Esophagus squamous epithelium (tissue), 4 donors: ENCODE measurements around the gene TMEM44.

Experiments
- POLR2A ChIP-seq, 4 donors: fragments of 450-650 bp; IDR thresholded peaks; one replicate each; pipeline ENCODE4 v1.6.1; 2017; ENCODE audit warnings: antibody characterized with exemption in 4 of 4, mild to moderate bottlenecking in 4 of 4, moderate library complexity in 3 of 4
- TF ChIP-seq, protein P1 (sequence below), 6 experiments: fragments of 450-650 bp in 4 of 6; fragments of 200-600 bp in 2 of 6; sonication (generic) in 2 of 6; IDR thresholded peaks; one replicate each; pipeline ENCODE4 v1.5.1; 2016 to 2019; ENCODE audit warnings: antibody characterized with exemption in 6 of 6, mild to moderate bottlenecking in 4 of 6, moderate library complexity in 4 of 6

DNA sequence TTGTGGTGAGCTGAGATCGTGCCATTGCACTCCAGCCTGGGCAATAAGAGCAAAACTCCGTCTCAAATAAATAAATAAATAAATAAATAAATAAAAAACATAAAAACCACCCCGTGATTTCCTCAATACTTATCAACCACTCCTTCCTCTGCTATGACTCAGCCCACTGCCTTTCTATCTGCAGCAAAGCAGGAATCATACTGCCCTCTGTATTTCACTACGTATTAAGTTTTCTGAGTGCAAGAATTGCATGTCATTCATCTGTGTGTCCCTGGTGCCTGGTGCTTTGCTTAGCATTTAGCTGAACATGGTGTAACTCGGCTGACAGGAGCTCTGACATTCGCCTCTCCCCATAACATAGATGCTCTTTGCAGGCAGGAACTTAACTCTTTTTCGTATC is 31.6 kb upstream of the TMEM44 start:
- TF ChIP-seq, protein P1, sequence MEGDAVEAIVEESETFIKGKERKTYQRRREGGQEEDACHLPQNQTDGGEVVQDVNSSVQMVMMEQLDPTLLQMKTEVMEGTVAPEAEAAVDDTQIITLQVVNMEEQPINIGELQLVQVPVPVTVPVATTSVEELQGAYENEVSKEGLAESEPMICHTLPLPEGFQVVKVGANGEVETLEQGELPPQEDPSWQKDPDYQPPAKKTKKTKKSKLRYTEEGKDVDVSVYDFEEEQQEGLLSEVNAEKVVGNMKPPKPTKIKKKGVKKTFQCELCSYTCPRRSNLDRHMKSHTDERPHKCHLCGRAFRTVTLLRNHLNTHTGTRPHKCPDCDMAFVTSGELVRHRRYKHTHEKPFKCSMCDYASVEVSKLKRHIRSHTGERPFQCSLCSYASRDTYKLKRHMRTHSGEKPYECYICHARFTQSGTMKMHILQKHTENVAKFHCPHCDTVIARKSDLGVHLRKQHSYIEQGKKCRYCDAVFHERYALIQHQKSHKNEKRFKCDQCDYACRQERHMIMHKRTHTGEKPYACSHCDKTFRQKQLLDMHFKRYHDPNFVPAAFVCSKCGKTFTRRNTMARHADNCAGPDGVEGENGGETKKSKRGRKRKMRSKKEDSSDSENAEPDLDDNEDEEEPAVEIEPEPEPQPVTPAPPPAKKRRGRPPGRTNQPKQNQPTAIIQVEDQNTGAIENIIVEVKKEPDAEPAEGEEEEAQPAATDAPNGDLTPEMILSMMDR (IDR thresholded peaks at IDR 0.05): no peak
- TF ChIP-seq POLR2A (IDR thresholded peaks at IDR 0.05): no peak
